Stimulated activated CD8-positive, alpha-beta memory T cell treated with anti-CD3 and anti-CD28 coated beads, Interleukin-7, amount 100 ng/mL, for 48 hours (primary cell): Measurements from ENCODE around the gene C6orf141.

ENCODE experiments used
- DNase-seq, 2 donors: peaks; one replicate each; pipeline ENCODE4 v3.0.0-alpha.2; 2020; ENCODE audit warnings: low read depth in 1 of 2; ENCODE audit errors: extremely low read depth in 1 of 2

The C6orf141 gene

GRCh38 chr6:49535795-49536194 is 14.7 kb upstream of the C6orf141 start:
- no peak for DNase-seq

- no peak for DNase-seq
Observed at GRCh38 chr6:49539102-49539501, 11.4 kb upstream of the C6orf141 start.

GRCh38 chr6:49540614-49541013 is 9.9 kb upstream of the C6orf141 start:
- DNase-seq = no peak

GRCh38 chr6:49541210-49541724 is 9.2 kb upstream of the C6orf141 start:
- DNase-seq = no peak

- DNase-seq = no peak
Observed at GRCh38 chr6:49541936-49542335, 8.5 kb upstream of the C6orf141 start.

GRCh38 chr6:49543087-49543858 is 7.2 kb upstream of the C6orf141 start:
- no peak for DNase-seq

- DNase-seq = no peak
Observed at GRCh38 chr6:49546331-49546730, 4.1 kb upstream of the C6orf141 start.

GRCh38 chr6:49548613-49549304 is 1.7 kb upstream of the C6orf141 start:
- DNase-seq = no peak

- DNase-seq = no peak
Observed at GRCh38 chr6:49549691-49550491, 577 bp upstream of the C6orf141 start.

- no peak for DNase-seq
Observed at GRCh38 chr6:49551078-49551865, 804 bp downstream of the C6orf141 start.

GRCh38 chr6:49551866-49552129 is 1.3 kb downstream of the C6orf141 start:
- DNase-seq = no peak

- no peak for DNase-seq
Observed at GRCh38 chr6:49552596-49552995, 2.1 kb downstream of the C6orf141 start.

GRCh38 chr6:49553384-49553783 is 2.9 kb downstream of the C6orf141 start:
- DNase-seq = no peak

- DNase-seq = no peak
Observed at GRCh38 chr6:49555951-49556350, 5.5 kb downstream of the C6orf141 start.

- no peak for DNase-seq
Observed at GRCh38 chr6:49556429-49556837, 6.0 kb downstream of the C6orf141 start.

GRCh38 chr6:49557177-49557576 is 6.7 kb downstream of the C6orf141 start:
- no peak for DNase-seq

- no peak for DNase-seq
Observed at GRCh38 chr6:49558238-49558637, 7.8 kb downstream of the C6orf141 start.

GRCh38 chr6:49563006-49563886 is 12.8 kb downstream of the C6orf141 start:
- DNase-seq = no peak

GRCh38 chr6:49564552-49564951 is 14.1 kb downstream of the C6orf141 start:
- DNase-seq = no peak

GRCh38 chr6:49565261-49565660 is 14.8 kb downstream of the C6orf141 start:
- no peak for DNase-seq
